SH-SY5Y (cell line): ENCODE data around the gene CAVIN2.

ENCODE experiments used
- GATA2 ChIP-seq: IDR thresholded peaks from 2 replicates; pipeline ENCODE4 v1.6.1; 2011; ENCODE audit warnings: mild to moderate bottlenecking, low read depth, low read length
- GATA3 ChIP-seq: IDR thresholded peaks from 2 replicates; pipeline ENCODE4 v1.6.1; 2011; ENCODE audit warnings: low read depth, mild to moderate bottlenecking, low read length, moderate library complexity

DNA sequence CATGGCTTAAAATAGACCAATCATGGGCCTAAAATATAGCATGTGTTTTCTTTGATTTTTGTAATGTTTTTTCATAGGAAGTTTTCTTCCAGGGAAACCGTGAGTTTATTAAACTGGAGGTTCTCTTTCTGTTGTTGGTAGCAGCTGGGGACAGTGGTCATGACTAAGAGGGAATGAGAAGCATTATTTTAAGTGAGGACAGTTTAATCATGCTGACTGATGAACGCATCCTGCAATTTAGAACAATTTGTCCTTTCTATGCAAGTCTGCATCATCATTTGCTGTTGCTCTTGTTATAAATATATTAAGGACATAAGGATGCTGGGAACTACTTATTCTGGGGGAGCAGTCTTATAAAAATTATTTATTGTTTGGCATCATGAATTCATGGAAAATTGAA, 51.2 kb downstream of the CAVIN2 start:
- TF ChIP-seq GATA3, result no peak
- TF ChIP-seq GATA2, result no peak
